CD1c-positive myeloid dendritic cell (primary cell): ENCODE results near the gene LEFTY2.
"Not testable (repeated sequence)": the region's sequence is repeated elsewhere in the genome, so short reads cannot be mapped to it uniquely, and the experiment has no call there.

ENCODE experiments used
- DNase-seq: peaks from one replicate; pipeline ENCODE4 v3.0.0-alpha.2; 2016; ENCODE audit errors: extremely low spot score

LEFTY2 gene

DNA sequence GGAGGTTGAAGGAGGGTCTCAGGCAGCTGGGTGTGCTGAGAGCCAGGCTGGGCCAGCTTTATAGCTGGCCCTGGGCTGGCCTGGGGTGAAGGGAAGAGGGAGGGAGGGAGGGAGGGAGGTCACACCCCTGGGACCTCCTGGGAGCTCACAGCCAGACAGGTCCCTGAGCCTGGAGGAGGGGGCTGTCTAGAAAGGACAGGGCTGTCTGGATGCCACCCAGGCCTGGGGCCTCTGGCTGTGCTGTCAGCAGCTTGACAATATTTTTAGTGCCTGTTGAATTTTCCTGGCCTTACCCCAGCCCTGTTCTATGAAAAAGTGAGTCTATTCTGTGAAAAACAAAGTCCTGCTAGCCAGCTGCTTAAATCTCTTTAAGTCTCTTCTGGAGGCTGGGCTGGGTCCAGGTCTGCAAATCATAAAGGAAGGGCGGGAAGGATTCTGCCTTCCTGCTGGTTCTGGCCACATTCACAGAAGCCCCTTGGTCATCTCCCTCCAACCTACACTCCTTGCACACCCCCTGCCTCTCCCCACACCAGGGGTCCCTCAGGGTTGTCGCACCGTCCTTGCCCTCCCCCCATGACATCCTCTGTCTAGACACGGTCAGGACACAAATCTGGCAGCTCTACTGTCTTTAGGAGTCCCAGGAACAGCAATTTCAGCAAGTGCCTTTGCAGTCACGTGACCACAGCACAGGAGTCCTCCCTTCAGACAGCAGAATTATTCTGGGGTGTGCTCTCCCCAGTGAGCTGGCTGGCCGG is at the start of gene LEFTY2:
Gene LEFTY2 (minus strand): TSS at position 34 of the 755 bp plus-strand sequence. CDS start 80 bp downstream, outside the sequence.
- DNase-seq, result no peak

GRCh38 chr1:225987491-225988316 is 46.7 kb upstream of the LEFTY2 start:
- DNase-seq, result peak; percentile 68

- DNase-seq, result no peak
These were observed 40.7 kb upstream of the LEFTY2 start for GRCh38 chr1:225981714-225982113.

GRCh38 chr1:225980005-225980836 is 39.2 kb upstream of the LEFTY2 start:
- DNase-seq, result peak; percentile 38

- no peak for DNase-seq
These were observed 38.4 kb upstream of the LEFTY2 start for GRCh38 chr1:225979421-225979820.

DNA sequence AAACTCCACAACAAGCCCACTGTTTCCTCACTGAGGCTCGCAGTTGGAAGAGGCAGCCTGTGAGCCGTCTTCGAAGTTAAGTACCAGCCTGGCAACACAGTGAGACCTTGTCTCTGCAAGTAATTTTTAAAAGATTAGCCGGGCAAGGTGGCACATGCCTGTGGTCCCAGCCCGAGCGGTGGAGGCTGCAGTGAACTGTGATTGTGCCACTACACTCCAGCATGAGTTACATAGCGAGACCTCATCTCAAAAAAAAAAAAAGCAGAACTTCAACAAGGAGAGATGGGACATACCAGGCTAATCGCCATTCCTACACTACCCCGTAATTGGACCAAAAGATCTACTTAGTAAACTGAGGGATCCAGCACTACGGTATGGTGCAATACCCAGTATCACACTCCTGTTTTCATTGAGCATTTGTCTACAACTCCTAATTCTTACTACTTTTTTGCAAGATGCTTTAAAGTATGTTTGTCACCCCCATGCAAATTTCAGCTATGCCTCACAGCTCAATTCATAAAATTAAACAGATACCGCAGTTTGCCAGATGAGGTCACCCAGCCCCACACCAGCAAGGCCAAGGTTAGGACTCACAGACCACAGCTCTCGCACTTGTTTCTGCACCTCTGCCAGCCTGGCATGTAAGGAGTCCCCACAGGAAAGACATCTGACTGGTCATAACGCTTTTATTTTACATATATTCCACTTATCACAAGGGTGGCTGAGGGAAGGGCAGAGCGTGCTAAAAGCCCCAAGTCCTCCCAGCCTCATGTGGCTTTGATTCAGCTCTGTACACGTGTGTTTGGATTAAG is 37.1 kb upstream of the LEFTY2 start:
- DNase-seq, result no peak

DNA sequence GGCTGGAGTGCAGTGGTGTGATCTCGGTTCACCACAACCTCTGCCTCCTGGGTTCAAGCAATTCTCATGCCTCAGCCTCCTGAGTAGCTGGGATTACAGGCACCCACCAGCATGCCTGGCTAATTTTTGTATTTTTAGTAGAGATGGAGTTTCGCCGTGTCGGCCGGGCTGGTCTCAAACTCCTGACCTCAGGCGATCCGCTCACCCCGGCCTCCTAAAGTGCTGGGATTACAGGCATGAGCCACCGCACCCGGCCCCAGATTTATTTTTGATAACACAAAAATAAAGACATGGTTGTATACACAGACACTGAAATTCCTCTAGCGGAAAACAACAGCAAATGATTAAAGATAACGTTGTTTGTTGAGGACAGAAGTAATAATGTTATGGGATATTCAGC is 34.1 kb upstream of the LEFTY2 start:
- DNase-seq, result not testable (repeated sequence)

DNA sequence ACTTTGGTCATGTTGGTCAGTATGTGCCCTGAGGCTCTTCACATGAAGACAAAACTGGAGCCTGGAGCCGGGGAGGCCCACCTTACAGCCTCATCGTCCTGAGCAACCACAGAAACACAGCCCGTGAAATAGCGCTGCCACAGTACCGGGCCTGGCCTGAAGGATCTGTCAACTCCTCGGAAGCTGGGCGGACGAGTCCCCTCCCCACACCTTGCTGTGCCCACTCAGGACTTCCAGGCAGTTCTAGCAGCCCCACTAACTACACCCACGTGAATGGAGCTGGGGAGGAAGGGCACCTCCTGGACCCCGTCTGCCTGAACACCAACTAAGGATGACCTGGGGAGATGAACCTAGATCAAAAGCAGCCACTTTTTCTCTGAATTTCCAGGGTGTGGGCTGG is 33.4 kb upstream of the LEFTY2 start:
- DNase-seq, result no peak

GRCh38 chr1:225973158-225973557 is 32.1 kb upstream of the LEFTY2 start:
- no peak for DNase-seq

DNA sequence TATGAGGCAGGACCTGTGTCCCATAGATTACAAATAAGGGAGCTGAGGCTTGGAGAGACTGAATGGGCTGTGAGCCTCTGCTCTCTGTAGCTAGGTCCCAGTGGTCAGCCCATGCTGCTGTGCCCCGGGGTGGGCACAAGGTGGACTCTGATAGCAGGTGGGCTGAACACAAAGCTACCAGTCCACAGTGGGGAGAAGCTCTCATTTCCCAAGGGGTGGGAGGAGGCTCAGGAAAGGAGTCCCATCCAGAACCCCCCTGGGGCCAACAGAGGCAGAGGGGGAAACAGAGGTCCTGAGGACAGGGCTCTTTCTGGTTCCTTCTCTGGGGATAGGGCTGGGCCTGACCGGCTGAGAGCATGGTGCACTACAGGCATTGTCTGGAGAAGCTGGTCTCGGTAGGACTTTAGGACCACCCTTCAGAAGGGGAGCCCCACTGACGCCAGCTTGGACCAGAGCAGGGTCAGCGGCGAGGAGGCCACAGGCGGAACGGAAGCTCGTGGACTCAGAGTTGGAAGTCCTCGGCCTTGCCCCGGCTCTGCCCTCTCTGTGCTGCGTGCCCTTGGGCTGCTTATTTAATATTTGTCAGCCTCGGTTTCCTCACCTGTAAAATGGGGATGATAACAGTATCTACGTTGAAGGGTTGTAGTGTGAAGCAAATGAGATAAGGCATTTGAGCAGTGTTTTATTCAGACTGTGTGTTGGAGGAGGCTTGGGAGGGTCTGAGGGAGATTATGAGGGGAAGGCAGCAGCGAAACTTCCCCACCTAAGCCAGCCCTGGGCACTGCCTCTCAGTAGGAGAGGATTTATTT is 31.5 kb upstream of the LEFTY2 start:
- no peak for DNase-seq

DNA sequence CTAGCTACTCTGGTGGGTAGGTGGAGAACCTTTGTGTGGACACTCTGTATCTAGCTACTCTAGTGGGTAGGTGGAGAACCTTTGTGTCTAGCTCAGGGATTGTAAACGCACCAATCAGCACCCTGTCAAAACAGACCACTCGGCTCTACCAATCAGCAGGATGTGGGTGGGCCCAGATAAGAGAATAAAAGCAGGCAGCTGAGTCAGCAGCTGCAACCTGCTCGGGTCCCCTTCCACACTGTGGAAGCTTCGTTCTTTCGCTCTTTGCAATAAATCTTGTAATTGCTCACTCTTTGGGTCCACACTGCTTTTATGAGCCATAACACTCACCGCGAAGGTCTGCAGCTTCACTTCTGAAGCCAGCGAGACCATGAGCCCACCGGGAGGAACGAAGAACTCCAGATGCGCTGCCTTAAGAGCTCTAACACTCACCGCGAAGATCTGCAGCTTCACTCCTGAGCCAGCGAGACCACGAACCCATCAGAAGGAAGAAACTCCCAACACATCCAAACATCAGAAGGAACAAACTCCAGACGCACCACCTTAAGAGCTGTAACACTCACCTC is 29.7 kb upstream of the LEFTY2 start:
- DNase-seq, result not testable (repeated sequence)

DNA sequence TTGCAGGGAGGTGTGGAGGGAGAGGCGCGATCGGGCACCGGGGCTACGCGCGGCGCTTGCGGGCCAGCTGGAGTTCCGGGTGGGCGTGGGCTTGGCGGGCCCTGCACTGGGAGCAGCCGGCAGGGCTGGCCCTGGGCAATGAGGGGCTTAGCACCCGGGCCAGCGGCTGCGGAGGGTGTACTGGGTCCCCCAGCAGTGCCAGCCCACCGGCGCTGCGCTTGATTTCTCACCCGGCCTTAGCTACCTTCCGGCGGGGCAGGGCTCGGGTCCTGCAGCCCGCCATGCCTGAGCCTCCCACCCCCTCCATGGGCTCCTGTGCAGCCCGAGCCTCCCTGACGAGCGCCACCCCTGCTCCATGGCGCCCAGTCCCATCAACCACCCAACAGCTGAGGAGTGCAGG is 28.7 kb upstream of the LEFTY2 start:
- DNase-seq, result not testable (repeated sequence)

GRCh38 chr1:225965231-225965630 is 24.2 kb upstream of the LEFTY2 start:
- no peak for DNase-seq

DNA sequence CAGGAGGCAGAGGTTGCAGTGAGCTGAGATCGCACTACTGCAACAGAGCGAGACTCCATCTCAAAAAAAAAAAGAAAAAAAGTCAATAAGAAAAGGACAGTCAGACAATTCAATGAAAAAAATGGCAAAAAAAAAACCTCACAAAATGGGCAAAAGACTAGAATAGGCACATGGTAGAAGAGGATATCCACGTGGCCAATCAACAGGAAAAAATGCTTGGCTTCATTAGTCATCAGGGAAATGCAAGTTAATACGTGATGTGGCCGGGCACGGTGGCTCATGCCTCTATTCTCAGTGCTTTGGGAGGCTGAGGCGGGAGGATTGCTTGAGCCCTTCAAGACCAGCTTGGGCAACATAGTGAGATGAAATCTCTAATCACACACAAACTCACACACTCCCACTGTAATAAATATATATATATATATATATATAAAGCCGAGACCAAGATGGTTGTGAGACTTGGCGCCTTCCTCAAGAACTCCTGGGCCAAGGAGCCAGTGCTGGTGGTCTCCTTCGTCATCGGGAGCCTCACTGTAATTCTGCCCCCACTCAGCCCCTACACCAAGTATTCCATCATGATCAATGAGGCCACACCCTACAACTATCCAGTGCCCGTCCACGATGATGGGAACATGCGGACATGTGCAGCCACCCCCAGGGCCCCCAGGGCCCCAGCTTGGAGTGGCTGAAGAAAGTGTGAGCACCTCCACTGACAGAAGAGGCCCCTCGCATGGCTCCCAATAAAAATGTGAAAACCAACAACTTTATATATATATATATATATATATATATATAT is 22.9 kb upstream of the LEFTY2 start:
- DNase-seq, result no peak

- peak; percentile 52 for DNase-seq
These were observed 21.5 kb upstream of the LEFTY2 start for GRCh38 chr1:225962440-225962975.

DNA sequence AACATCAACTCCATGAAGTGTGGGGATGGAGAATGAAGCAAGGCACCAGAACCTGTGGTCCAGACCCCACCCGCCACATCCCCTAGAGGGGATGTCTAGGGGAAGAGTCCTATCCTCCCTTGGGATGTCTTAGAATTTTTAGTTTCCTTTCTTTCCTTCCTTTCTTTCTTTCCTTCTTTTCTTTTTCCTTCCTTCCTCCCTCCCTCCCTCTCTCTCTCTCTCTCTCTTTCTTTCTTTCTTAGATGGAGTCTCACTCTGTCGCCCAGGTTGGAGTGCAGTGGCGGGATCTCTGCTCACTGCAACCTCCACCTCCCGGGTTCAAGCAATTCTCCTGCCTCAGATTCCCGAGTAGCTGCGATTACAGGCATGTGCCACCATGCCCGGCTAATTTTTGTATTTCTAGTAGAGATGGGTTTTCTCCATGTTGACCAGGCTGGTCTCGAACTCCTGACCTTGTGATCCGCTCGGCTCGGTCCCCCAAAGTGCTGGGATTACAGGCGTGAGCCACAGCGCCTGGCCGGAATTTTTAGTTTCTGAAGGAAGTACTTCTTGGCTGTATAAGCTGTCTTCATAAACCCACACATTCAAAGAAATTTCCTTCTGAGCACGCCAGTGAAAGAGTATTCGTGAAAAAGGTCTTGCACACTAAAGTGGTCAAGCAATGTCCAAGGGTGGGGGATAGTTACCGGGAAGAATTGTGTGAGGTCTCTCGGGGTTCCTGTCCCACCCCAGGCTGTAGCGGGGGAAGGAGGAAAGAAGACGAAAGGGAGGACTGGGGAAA is 20.8 kb upstream of the LEFTY2 start:
- DNase-seq, result no peak

GRCh38 chr1:225958041-225958440 is 17.0 kb upstream of the LEFTY2 start:
- DNase-seq, result no peak

DNA sequence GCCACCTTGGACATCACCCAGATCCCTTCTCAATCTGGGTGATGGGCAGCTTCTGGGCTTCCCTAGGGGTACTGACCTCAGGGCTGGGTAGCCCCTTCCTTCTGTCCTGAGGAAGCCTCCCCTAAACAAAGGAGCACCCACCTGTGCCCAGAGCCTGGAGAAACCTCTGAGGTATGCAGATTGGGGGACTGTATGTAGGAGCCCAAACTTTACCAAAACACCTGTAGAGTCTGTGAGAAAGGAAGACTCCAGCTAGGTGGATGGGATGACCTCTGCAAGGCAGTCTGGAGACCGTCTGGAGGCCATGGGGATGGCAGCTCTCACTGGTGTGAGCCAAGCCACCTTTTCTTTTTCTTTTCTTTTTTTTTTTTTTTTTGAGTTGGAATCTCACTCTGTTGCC is 13.7 kb upstream of the LEFTY2 start:
- no peak for DNase-seq
